DMS153 treated with DMSO at 0.1 percent for 48 hours (cell line): ENCODE results near the gene SIRT7.

Source experiments
- DNase-seq: peaks from one replicate; lab custom pipeline; 2025; ENCODE audit not compliant: unreplicated experiment; lab: John Stamatoyannopoulos, UW

SIRT7 gene

DNA sequence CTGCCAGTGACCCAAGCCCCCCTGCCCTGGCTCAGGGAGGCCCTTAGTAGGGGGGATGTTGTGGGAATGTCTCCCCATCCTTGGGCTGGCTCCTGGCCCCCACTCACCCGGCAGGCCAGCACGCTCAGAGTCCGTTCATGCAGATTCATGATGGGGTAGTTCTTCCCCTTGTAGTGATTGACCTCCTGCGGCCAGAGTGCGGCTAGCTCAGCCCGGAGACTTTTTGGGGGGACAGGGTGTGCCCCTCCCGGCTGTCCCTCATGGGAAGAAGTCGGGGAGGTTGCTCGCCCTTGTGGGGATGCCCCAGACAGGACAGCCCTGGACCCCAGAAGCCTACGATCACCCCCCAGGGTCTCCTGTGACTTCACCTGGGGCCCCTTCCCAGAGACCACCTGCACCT lies 12.0 kb downstream of the SIRT7 start:
- no peak for DNase-seq

DNA sequence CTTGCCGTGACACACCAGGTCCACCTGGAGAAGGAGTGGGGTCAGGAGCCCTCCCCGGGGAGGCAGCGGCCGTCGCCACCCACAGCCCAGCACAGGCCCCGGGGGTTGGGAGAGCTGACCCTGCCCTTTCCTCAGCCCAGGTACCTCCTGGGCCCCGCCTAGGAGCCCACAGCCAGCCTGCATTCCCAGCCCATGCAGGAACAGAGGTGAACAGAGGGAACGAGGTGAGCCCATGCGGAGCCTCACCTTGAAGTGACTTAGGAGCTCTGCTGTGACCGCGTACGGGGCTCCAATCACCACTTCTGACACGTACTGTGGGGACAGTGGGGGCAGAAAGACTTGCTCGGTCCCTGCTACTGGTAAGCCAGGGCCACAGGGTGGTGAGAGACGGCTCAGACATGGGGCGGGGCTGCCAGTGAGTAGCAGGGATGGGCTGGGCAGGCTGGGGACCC lies 12.5 kb downstream of the SIRT7 start:
- DNase-seq = no peak

DNA sequence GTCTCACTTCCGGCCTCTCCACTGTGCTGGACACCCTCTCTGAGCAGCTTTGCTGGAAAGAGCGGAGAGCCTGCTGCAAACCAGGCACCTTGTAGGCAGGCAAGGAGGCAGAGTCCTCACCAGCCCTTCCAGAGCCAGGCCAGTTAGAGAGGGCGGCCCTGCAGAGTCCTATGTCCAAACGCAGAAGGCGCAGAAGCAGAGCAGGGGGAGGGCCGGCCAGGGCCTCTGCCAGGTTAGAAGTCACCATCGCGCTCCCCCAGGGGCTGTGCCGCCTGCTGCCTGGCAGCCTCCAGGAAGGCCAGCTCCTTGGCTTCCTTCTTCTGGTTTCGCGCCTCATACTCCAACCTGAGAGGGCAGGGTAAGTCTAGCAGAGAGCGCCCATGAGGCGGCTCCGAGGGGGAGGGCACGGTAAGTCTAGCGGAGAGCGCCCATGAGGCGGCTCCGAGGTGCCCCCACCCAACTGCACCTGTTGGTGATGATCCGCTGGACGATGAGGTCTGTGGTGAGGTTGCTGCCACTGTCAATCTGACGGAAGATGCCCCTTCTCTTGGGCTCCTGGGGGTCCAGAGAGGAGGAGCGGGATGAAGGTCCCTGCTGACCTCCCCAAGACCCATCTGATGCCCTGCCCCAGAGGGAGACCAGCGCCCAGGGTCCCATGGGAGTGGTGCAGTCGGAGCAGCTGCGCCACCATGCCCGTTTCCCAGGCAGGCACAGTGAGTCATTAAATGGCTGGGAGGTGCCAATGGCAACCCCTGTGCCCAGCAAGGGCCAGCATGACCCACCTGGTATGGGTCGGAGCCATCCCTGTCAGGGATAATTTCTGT lies 13.2 kb downstream of the SIRT7 start:
- no peak for DNase-seq

DNA sequence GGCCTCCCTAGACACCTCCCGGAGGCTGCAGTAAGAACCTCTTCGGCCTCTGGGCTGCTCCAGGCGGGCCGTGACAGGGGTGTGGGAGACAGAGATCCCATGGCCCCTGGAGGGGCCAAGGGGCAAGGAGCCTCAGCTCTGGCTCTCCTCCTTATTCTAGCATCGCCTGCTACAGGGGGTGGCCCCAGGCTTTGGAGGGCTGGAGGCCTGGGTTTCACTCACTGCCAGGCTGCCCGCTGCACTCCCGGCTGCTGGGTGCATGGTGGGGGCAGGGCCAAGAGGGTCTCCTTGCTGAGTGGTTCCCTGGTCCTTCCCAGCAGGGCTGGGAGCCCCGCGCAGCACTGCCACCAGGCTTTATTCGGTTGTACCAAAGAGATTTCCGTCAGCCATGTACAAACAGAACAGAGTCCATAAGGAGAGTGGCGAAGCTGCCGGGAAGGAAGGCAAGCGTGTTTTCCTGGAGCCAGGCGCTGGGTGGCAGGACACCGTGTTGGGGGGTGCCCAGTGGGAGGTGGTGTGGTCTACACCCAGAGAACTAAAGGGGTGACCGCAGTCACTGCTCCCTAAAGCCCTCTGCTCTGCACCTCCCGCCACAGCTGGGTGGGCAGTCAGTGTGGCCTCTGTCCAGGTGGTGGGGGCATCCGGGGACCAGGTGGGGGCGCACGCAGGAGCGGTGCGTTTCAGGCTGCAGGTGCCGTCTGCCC lies 13.9 kb downstream of the SIRT7 start:
- no peak for DNase-seq

DNA sequence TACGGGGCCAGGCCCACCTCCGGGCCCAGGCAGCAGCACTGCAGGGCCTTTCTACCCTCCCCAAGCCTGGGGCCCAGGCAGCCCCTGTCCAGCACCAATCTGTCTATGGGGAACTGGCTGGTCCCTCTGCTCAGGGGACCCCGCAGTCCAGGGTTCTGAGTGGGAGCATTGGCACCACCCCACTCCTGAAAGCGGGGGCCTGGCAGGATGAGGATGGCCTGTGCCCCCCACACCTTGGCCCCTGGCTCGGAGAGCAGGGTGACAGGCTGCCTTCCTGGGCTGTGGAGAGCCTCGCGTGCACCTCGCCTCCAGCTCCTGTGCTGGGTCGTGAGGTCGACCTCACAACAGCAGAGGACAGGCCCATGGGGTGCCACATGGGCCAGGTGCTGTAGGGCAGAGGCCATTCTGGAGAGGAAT lies 14.6 kb downstream of the SIRT7 start:
- DNase-seq = no peak

DNA sequence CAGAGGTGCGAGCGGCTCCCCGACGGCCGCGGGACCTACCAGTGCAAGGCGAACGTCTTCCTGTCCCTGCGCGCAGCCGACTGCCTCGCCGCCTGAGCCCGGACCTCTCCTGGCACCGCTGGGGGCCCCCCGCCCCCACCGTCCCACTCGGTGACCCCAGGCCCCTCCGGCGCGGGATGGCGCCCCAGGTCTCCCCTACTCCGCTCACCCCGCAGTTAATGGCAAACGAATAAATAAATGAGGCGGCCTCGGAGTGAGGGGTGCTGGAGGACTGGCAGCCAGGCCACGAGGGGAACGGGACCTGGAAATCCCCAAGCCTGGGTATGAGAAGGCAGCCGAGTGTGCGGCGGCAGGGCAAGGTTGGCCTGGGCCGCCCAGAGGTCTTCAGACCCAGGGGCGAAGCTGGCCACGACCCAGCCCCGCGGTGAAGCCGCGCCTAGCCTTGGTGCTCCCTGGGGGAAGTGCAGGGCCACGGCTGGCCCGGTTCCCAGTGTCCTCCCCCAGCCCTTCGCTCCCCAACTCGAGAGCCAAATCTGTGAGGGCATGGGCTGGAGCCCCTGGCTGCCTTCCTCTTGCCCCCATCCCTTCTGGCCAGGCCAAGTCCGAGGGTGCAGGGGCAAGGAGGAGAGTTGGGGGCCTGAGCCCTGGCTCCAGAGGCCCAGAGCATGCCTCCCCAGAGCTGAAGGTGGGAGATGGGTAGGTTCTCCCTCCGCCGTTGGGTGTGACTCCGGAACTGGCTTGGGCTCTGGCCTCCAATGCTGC lies 15.1 kb downstream of the SIRT7 start:
- DNase-seq = no peak

DNA sequence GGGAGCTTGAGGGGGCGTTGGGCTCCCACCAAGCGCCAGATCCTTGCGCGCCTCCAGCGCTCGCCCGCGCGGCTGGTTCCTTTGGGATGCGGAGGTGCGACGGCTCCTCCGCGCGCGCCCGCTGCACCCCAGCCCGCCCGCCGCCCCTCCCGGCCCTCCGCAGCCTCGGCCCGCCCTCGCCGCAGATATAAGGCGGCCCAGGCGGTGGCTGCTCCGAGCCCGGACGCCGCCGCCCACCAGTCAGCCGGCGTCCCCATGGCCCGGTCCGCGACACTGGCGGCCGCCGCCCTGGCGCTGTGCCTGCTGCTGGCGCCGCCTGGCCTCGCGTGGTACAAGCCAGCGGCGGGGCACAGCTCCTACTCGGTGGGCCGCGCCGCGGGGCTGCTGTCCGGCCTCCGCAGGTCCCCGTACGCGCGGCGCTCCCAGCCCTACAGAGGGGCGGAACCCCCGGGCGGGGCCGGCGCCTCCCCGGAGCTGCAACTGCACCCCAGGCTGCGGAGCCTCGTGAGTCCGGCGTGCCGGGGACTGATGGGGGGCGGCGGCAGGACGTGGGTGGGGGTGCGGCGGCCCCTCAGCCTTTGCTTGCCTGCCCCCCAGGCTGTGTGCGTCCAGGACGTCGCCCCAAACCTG lies 15.8 kb downstream of the SIRT7 start, which contains the start of gene NPB:
Gene NPB, plus strand, starts transcription at position 216 of the 630 bp plus-strand sequence. Its CDS starts 40 bp downstream, at position 256.
- DNase-seq = no peak

DNA sequence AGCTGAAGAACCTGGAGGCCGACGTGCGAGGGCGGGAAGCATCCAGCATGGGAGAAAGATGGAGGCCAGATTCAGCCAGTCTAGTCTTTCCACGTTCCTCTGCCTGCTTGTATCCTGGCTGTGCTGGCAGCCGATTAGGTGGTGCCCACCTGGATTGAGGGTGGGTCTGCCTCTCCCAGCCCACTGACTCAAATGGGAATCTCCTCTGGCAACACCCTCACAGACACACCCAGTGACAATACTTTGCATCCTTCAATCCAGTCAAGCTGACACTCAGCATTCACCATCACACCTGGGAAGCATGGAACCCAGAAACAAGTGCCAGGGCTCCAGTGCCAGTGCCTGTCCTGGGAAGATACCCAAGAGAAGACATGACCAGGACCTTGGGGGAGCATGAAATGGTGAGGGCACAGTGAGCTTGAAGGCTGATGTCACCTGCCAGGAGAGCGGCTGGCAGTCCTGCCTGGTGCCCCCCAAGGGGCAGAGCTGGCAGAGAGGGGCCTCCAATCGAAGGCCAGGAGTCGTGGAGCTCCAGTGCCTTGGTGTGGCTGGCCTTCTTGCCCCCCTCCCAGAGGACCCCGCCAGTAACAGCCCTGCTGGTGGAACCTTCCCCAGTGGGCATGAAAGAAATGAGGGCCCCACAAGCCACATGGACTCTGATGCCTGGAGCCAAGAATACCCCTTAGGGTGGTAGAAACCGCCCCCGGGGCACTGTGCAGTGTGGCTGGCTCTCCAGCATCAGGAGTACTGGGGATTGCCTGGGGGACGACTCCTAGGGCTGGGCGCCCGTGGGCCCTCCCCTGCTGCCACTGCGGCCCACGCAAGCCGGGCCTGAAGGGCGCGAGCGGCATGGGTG lies 16.6 kb downstream of the SIRT7 start:
- no peak for DNase-seq

DNA sequence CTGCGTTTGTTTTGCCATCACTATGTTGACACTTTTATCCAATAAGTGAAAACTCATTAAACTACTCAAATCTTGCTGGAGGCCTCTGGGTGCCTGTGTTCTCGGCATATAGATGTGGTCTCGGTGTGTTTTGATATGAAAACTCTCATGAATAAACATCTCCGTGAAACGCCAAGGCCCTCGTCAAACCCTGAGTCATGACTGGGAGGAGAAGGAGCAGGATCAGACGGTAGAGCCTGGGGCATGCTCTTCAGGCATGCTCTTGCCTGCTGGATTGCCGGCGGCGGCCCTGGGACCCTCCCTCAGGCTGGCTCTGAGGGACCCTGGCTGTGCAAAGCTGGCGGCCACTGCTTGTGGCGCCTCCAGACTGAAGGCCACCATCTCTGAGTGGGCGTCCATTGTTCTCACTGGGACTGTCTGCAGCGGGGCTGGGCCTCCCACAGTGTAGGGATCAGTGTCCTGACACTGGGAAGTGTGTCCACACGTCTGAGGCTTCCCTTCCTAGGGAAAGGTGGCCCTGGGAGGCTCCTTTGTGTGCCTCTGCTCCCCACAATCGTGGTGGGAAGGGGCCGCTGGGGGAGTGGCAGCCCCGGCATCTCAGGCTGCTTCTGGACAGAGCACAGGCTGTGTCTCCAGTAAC lies 17.7 kb downstream of the SIRT7 start:
- DNase-seq = no peak

DNA sequence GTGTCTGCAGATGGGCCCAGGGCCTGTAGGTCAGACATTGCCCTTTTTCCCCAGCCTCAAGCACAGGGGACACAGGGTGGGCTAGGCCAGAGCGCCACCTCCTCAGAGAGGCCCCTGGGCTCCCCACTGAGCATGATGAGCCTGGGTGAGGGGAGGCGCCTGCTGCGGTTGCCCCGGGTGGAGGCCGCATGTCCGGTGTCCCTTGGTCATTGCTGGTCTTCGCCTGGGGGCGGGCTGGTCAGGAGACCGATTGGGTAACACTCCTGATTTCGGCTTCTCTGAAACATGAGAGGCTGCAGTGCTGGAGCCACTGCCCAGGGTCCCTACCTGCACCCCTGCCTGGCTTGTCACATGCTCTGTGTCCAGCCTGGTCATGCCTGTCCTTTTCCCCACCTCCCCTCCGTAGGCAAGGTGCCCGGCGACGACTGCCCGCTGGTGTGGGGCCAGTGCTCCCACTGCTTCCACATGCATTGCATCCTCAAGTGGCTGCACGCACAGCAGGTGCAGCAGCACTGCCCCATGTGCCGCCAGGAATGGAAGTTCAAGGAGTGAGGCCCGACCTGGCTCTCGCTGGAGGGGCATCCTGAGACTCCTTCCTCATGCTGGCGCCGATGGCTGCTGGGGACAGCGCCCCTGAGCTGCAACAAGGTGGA lies 18.3 kb downstream of the SIRT7 start:
- DNase-seq = no peak

DNA sequence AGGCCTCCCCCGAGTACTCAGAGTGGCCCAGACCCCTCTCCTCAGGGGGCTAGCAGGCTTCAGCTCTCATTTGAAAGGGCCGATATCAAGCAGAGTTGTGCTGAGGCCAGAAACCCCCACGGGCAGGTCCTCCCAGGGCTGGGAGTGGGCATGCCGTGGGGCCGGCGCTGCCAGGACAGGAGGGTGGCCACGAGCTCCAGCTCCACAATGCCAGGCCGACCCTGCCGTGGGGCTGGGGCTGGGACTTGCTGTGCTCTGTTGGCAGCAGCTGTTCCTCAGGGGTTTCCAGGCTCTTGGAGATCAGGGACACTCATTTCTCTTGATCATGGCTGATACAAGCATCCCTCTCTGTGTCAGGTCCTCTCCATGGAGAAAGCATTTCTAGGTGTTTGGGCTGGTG lies 19.1 kb downstream of the SIRT7 start:
- no peak for DNase-seq

DNA sequence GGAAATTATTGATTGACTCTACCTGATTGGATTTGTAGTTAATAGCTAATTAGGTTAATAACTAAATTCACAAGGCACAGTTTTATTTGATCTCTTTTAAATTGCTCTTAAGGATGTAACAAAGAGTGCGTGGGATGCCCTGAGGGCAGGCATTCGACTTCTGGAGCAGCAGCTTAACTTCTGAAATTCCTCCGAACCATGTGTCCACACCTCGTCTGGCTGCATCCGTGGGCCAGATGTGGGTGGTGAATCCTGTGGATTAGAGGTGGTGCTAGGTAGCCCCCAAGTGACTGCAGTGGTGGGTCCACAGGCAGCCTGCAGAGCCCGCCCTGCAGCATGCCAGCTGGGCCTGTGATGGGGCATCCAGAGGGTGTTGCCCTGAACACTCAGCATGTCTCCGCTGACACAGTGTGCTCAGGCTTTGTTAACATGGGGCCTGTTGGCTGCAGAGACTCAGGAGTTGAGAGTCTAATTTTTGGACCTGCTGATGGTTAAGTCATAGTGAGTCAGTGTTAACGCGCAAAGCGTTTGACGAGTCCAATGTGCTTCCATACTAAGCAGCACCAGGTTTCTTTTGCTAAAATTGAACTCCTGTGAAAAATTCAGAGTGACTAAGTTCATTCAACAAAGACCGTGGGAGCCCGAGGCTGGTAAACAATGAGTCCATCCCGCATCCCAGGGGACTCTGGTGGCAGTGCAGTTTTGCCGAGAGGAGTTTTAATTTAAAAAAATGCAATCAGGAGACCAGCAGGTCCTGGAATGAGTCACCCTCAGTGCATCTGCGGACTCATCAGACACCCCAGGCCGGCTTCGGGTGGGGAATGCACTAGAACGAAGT lies 19.7 kb downstream of the SIRT7 start:
- no peak for DNase-seq

DNA sequence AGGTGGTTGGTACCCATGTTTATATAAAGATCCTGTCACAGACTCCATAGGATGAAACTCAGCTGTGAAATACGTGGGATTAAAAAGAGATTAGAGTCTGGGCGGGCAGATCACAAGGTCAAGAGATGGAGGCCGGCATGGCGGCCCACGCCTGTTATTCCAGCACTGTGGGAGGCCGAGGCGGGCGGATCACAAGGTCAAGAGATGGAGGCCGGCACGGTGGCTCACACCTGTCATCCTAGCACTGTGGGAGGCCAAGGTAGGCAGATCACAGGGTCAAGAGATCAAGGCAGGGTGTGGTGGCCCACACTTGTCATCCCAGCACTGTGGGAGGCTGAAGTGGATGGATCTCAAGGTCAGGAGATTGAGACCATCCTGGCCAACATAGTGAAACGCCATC lies 22.6 kb downstream of the SIRT7 start:
- no peak for DNase-seq

DNA sequence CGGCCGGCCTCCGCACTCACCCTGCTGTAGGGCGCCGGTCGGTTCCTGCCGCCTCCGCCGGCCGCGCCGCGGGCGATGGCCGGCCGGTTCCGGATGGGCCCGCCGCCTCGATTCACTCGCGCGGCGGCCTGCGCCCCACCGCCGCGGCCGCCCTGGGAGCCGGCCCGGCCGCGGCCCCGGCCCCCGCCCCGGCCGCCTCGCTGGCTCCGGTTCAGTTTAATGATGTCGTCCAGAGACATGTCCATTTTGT lies 26.7 kb downstream of the SIRT7 start:
- no peak for DNase-seq

DNA sequence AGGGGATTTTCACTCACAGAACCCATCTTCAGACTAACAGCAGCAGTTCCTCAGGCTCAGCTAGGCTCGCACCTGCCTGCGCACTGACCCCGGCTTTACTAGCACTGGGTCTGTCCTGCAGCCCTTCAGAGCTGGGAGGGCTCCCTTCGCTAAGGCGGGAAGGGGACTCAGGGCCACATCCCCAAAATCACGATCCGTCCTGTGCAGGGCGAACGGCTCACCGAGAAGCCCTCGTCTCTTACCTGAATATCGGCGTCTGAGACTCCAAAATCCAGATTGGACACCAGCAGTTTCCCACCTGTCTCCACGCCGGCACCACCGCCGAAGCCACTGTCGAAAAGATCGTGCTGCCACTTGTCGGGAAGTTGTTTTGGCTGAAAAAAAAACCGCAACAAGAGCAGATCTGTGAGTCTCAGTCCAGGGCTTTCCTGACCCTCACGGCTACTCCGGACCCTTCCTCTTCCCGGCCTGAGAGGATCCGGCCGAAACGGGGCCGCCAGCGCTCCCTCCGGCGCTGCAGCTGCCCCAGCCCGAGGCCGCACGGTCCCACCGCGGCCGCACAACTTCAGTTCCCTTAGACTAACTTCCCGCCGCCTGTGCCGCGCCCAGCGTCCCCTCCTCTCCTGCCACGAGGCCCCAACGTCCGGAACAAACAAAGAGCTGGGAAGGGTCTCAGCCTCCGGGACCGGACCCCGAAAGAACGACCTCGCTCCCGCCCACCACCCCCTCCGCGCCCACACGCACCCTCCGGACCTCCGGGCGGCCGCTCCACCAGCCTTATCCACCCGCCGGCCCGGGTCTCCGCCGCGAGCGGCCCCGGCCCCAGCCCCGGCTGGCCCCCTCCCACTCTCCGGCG lies 27.3 kb downstream of the SIRT7 start:
- no peak for DNase-seq

DNA sequence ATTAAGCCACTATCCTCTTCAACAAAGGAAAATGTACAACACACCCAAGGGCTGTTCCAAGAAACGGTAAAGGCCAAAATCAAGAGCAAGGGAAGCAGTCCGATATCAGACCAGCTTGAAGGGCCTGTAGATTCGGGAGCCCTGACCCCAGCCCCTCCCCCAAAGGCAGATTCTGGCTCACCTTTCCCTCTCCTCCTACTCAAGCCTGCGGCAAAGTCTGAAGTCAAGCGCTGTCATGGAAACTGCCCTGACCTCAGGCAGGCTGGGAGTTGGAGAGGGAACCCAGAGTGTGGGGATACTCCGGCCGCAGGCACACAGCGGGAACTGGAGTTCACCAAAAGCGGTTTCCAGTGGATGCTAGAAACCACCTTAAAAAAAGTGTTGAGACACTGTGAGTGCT lies 28.4 kb downstream of the SIRT7 start:
- DNase-seq = no peak

DNA sequence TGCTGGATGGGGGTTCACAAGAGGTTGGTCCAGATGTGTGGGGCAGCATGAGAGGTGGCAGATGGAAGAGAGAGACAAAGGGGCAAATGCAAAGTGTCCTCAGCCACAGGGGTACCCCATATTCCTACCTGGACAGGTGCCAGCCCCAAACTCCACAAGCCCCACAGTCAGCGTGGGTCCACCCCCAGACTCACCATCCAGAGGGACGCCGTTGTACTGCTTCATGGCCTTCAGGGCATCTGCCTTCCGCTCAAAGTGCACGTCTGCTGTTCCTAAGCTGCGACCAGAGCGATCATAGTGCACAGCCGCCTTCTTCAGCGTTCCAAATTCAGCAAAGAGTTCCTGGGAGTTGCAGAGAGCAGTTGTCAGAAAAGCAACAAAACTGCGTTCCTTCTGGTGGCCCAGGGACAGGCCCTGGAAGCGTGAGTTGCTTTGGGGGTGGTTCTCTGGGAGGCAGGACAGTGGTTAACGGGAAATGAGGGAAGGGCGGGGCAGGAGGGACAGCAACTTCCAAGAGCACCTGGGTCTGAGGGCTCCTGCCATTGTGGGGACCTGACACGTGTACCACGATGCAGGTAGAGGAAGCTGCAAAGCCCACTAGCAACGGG lies 28.9 kb downstream of the SIRT7 start:
- no peak for DNase-seq
